ENCODE data around the gene CGGBP1.

The CGGBP1 gene

DNA sequence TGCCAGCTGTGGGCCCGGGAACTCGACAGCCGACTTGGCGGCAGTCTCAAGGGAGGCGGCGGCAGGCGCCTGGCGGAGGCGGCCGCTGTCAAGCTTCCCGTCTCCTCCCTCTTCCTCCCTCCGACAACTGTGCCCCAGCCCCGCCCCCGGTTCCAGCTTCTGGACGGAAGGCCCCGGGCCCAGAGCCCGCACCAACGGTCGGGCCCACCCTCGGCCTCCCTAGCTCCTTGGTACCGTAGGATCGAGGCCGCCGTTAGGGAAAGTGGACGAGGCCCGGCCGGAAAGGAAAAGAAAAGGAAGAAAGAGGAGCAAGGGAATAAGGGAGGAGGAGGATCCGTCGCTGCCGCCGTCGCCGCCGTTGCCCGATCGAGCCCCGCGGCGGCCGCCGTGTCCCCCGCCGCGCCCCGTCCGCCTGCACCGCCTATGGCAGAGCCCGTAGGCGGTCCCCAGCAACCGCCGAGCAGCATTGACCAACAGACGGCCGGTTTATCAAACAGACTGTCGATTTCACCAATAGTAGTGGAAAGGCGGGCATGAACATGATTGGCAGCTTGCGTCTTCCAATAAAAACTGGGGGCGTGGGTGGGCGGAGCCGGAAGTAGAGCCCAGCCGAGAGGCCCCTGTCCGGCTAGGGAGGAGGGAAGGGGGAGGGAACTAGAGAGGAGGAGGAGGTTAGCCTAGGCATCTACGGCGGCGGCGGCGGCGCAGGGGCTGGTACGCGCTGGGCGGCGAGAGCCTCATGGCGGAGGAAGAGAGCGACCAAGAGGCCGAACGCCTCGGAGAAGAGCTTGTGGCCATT, at the start of gene CGGBP1, which contains the start of gene ZNF654:
Gene CGGBP1 (minus strand): TSS at position 425 of the 799 bp plus-strand sequence. CDS start 3,029 bp downstream, outside the sequence.
Gene ZNF654 (plus strand): TSS at position 675 of the 799 bp plus-strand sequence. CDS start 65 bp downstream, at position 740.
- peak; percentile 21 for DNase-seq (ENCODE audit: low read depth)

- DNase-seq (ENCODE audit: low read depth): no peak
Measured at GRCh38 chr3:88105325-88105724, 46.5 kb upstream of the CGGBP1 start.

DNA sequence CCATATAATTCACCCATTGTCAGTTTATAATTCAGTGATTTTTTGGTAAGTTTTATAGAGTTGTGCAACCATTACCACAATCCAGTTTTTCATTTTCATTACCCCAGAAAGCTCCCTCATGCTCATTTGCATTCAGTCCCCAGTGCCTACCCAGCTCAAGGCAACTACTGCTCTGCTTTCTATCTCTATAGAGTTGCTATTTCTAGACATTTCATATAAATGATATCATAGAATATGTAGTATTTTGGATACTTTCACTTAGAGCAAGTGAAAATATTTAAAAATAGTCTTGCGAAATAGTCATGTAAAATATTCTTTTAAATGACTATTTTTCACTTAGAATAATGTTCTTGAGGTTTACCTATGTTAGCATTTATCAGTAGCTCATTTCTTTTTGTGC, 42.3 kb upstream of the CGGBP1 start:
- DNase-seq (ENCODE audit: low read depth): no peak

- DNase-seq (ENCODE audit: low read depth): no peak
Measured at GRCh38 chr3:88093266-88093665, 34.5 kb upstream of the CGGBP1 start.

DNA sequence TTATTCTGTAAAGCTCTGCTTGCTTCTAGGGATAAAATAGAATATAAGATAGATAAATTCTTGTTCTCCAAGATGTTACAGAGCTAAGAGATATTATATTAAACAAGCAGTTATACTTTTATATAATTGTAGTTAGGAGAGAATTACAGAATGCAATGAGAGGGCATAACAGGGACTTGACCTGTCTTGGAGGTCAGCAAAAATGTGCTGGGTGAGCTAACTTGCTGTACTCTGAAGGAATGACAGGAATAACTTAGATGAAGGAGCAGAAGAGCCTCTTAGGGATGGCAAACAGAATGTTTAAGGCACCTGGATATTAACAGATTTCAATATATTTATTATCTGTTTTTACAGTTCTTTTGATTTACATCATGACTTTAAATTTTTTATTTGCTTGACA, 33.5 kb upstream of the CGGBP1 start:
- DNase-seq (ENCODE audit: low read depth): no peak

- DNase-seq (ENCODE audit: low read depth): no peak
Measured at GRCh38 chr3:88090681-88091080, 31.9 kb upstream of the CGGBP1 start.

GRCh38 chr3:88084097-88084501, 25.3 kb upstream of the CGGBP1 start:
- no peak for DNase-seq (ENCODE audit: low read depth)

DNA sequence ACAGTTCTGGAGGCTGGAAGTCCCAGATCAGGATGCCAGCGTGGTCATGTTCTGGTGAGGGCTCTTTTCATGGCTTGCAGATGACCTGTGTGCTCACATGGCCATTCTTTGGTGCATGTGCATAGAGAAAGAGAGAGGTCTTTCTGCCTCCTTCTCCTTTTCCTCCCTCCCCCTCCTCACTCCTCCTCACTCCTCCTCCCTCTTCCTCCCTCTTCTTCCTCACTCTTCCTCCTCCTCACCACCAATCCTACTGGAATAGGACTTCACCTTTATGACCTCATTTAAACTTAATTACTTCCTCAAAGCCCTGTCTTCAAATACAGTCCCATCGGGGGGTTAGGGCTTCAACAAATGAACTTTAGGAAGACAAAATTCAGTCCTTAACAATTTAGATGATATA, 24.0 kb upstream of the CGGBP1 start:
- no peak for DNase-seq (ENCODE audit: low read depth)

DNA sequence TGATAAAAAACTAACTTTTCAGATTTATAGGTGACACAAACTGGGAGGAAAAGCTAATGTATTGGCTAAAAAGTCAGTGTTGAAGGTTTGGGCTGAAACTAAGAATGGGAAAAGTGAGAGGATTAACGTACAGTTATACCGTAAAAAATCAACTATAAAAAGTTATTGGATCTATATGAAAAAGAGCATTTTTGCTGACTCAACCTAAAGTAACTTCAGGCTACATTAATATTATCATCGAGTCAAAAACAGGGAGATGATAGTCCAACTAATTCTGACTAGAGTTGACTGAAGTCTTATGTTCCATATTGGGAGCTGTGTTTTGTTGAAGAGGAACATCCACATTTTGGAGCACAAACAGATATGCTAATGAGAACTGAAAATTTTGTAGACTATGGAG, 20.1 kb upstream of the CGGBP1 start:
- no peak for DNase-seq (ENCODE audit: low read depth)

DNA sequence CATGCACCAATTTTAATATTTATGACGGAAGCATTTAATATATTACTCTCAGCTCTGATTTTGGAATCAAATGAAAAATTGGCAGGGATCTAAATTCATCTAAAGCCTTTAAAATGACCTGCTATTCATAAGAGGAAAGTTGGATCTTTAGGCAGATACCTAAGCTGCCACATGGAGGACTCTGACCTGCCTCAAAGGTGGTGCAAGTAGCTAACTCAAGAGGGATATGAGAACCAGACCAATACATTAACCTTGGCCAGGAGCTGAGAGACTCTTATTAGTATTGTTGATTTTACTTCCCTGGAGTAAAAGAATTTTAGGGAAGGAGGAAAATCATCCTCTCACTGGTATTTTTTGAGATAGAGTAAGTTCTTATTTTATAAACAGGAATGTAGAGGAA, 17.9 kb upstream of the CGGBP1 start:
- no peak for DNase-seq (ENCODE audit: low read depth)

DNA sequence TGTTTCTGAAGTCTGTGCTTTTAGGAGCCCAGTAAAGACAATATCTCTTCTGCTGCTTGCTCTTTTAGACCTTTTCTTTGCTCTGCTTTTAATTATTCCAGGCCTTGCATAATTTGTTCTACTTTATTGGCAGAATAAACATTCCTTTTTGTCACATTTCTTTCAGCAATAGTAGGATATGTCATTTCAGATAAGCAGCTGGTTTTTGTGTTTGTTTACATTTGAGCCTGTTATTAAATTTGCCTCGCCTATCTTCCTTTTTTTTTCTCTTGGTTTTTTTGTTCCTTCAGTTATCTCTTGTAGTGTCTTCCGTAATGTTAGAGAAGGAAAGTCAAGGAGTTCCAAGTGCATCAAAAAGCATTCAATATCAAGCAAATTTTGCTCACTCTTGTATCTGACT, 16.7 kb upstream of the CGGBP1 start:
- DNase-seq (ENCODE audit: low read depth): no peak

- DNase-seq (ENCODE audit: low read depth): no peak
Measured at GRCh38 chr3:88075072-88075471, 16.3 kb upstream of the CGGBP1 start.

DNA sequence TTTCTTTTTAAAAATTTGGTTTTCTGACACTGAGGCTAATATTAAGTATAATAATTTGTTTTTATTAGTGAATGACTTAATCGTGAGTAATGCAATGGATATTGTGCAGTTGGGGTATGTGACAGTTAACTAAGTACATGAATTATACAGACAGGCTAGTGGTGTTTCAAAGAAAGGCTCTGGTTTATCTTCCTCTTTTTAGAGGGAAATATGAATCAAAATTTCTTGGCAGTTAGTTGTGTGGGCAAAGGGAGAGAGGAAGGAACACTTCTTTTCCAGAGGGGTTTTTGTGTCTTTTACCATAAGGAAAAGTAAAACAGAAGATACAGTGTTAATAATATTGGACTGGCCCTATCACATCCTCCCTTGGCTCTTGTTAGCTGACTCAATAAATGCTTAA, 2.9 kb upstream of the CGGBP1 start:
- no peak for DNase-seq (ENCODE audit: low read depth)

- DNase-seq (ENCODE audit: low read depth): no peak
Measured at GRCh38 chr3:88059380-88060170, 770 bp upstream of the CGGBP1 start.

GRCh38 chr3:88058306-88058580, 562 bp downstream of the CGGBP1 start:
- DNase-seq (ENCODE audit: low read depth): no peak

DNA sequence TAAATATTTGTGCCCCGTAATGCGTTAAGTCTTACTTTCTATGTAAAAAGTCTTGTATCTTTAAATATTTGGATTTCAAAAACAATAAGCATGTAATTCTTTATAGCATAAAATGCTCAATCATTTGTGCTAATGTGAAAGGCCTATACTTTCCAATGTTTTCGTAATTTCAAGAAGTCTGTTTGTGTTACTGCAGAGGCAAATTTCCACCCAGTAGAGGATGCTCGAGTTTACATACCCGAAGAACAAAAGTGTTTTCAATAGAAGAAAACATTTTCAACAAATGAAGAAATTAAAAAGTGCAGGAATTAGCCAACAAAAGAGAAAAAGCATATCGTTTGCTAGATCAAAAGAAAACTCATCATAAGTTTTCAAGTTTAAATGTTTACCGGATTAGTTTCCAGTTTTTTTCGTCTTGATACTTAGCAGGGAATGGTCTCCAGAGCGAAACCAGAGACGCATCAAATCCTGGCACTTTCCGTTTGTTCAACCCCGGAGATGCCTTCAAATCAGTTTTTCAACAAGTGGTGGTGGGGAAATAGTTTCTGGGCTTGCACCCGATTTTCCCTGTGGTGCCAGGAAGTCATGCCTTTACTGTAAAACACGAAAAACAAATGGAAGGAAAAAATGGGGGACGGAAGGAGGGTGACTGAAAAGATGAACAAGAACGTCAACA, 1.0 kb downstream of the CGGBP1 start:
- DNase-seq (ENCODE audit: low read depth): no peak

DNA sequence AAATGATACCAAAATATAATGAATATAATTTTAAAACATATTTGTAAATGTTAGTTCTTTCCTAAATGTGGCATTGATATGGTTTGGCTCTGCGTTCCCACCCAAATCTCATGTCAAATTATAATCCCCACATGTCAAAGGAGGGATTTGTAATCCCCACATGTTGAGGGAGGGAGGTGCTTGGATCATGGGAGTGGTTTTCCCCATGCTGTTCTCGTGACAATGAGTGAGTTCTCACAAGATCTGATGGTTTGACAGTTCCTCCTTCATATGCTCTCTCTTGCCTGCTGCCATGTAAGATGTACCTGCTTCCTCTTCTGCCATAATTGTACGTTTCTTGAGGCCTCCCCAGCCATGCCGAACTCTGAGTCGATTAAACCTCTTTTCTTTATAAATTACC, 12.0 kb downstream of the CGGBP1 start:
- DNase-seq (ENCODE audit: low read depth): no peak

- DNase-seq (ENCODE audit: low read depth): no peak
Measured at GRCh38 chr3:88044411-88044810, 14.4 kb downstream of the CGGBP1 start.

GRCh38 chr3:88041005-88041404, 17.8 kb downstream of the CGGBP1 start:
- no peak for DNase-seq (ENCODE audit: low read depth)

- no peak for DNase-seq (ENCODE audit: low read depth)
Measured at GRCh38 chr3:88040529-88040928, 18.3 kb downstream of the CGGBP1 start.

GRCh38 chr3:88038566-88038965, 20.2 kb downstream of the CGGBP1 start:
- no peak for DNase-seq (ENCODE audit: low read depth)

DNA sequence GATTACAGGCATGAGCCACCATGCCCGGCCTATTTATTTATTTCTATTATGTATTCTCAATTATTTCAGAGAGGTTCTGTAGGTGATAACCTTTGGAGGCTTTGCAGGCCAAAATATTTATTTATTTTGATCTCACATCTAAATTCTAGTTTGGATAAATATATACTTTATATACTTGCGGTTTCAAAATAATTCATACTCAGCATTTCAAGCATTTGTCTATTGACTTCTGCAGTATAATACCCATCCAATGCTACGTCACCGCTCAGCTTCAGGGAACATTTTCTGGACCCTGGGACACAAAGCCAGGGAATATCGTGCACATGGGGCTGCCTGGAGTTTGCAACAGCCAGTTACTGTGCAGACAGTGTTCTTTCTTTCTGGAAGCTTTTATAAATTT, 22.6 kb downstream of the CGGBP1 start:
- no peak for DNase-seq (ENCODE audit: low read depth)
